Activated naive CD4-positive, alpha-beta T cell treated with Interleukin-2 at 50 U/mL for 16 hours (primary cell): ENCODE results near the gene IL17C.

Experiments used
- DNase-seq: peaks from one replicate; pipeline ENCODE4 v3.0.0-alpha.2; 2020

The IL17C gene

DNA sequence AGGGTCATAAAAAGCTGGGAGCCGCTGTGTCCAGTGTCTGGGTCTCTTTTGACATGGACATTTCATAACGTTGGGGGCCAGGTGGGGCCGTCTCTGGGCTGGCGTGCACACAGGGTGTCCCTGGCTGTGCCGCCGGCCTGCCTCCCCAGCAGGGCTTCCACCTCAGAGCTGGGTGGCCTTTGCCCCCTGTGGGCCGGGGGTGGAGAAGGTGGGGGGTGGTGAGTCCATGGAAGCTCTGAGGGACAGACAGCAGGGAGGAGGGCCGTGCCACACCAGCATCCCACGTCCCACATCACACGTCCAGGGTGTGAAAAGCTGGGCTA, 48.8 kb downstream of the IL17C start:
- no peak for DNase-seq

DNA sequence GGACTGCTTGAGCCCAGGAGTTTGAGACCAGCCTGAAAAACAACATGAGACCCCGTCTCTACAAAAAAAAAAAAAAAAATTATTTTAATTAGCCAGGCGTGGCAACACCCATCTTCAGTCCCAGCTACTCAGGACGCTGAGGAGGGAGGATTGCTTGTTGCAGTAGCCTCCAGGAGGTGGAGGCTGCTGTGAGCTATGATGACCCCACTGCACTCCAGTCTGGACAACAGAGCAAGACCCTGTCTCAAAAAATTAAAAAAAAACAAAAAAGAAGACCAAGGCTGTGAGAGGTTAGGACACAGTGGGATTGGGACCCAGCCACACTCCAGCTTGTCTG, 49.3 kb downstream of the IL17C start:
- DNase-seq: no peak

DNA sequence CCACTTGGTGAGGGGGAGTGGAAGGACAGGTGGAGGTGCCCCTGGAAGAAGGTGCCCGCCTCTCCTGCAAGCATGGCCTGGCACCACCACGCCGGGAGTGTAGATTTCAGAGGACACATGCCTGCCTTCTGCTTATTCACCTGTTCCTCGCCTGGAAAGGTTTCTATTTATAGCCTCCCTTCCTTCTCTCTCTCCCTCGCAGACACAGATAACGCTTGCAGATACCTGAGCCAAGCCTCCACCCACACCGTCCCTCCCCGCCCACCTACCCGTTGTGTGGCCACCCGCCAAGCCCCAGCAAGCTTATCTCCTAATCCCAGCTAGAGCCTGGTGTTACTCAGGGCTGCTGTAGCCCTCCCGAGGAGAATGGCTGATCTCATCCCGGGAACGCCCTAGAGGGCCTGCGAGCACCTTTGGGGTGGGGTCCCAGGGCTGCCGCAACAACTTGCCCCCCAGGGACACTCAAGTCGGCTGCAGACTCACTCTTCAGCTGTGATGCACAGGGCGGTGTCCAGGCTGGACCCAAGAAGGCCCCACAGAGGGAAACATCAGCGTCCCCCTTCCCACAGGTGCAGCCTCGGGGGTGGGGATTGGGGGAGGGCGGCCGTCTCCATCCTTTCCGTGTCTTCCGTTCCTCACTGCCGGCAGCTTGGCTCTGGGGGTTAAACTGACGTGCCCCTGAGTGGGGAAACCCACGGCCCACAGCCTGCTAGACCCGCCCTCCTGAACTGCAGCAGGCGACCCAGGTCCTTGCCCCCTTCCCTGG, 49.8 kb downstream of the IL17C start:
- no peak for DNase-seq
